Astrocyte of the spinal cord (primary cell): ENCODE data around the gene TNS2.

Experiments used
- DNase-seq: peaks from one replicate; pipeline ENCODE4 v3.0.0; 2011; ENCODE audit warnings: low read depth, low spot score
- H3K4me3 ChIP-seq: 2 replicates; pipeline ENCODE4 v1.5.1; 2011; ENCODE audit warnings: low read depth, mild to moderate bottlenecking, low read length, moderate library complexity
- in situ Hi-C: cut with HindIII; loops from 2 replicates; pipeline ENCODE4 v1.10.0; 2017; ENCODE audit warnings: low sequenced_read_pairs
- TF ChIP-seq, protein P1 (sequence below): IDR thresholded peaks from 2 replicates; pipeline ENCODE4 v1.5.1; 2012; ENCODE audit warnings: low read depth, mild to moderate bottlenecking, low read length, inconsistent platforms

The TNS2 gene

DNA sequence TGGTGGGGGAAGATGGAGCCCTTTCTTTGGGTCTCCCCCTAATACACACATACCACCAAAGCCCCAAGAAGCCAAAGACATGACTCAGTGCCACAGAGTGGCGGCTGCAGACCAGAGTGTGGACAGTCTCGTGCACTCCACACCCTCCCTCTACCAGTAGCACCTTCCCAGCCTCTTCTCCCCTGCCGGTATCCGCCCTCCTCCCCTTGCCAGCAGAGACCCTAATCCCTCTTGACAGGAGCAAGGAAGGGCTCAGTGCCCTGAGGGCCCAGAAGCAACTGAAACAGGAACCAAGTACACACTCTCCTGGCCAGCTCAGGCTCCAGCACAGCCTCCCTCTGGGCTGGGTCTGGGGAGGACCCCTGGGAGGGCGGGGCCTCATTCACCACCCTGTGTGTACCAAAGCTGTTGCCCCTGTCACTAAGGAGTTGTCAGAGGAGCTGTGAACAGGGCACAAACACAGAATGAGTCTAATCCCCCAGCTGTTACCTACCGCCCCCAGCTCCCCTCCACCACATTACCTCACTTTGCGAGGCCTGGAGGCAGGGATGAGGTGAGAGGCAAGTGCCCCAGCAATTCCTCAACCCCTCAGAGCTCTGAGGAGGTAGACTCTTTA is 21.1 kb downstream of the TNS2 start:
- TF ChIP-seq, protein P1, sequence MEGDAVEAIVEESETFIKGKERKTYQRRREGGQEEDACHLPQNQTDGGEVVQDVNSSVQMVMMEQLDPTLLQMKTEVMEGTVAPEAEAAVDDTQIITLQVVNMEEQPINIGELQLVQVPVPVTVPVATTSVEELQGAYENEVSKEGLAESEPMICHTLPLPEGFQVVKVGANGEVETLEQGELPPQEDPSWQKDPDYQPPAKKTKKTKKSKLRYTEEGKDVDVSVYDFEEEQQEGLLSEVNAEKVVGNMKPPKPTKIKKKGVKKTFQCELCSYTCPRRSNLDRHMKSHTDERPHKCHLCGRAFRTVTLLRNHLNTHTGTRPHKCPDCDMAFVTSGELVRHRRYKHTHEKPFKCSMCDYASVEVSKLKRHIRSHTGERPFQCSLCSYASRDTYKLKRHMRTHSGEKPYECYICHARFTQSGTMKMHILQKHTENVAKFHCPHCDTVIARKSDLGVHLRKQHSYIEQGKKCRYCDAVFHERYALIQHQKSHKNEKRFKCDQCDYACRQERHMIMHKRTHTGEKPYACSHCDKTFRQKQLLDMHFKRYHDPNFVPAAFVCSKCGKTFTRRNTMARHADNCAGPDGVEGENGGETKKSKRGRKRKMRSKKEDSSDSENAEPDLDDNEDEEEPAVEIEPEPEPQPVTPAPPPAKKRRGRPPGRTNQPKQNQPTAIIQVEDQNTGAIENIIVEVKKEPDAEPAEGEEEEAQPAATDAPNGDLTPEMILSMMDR, result no peak
- DNase-seq, result no peak
- in situ Hi-C loops, result no loop called here
- no peak overlapping the region for H3K4me3 ChIP-seq

- TF ChIP-seq, protein P1, result peak; percentile 42
- in situ Hi-C loops, result no loop called here
- no peak for DNase-seq
- H3K4me3 ChIP-seq, result no peak overlapping the region
Measured at GRCh38 chr12:53071591-53072551, 22.0 kb downstream of the TNS2 start.

GRCh38 chr12:53073881-53074280 is 24.0 kb downstream of the TNS2 start:
- no peak for DNase-seq
- in situ Hi-C loops, result no loop called here
- TF ChIP-seq, protein P1, result no peak
- H3K4me3 ChIP-seq, result no peak overlapping the region

DNA sequence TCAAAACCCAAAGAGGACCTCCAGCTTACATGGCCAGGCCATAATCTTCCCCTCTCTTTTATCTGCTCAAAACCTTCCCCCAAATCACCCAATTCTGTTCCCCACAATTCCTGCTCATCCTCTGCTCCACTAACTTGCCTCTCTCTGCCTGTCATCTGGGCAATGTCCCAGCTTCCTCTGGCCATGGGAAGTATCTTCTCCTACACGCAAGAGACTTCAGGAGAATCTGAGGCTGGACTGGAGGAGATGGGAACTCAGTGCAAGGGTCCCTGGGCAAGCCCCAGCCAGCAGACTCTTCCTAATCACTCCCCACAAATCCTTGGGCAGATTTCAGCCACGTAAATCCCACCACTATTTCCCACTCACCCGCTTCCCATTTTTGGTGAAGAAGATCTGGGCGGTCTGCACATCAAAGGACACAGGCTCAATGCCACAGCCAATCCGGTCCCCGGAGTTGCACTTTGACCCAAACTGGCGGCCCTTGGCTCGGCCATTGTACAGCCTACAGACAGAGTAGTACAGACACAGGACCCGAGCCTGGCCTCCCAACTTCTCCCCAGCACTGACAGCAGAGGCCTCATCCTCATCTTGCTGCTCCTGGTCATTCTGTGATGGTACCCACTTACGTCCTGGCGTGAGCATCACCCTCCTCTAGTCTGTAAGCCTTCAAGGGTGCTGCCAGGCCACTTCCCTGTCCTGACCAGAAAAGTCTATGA is 24.6 kb downstream of the TNS2 start:
- DNase-seq, result no peak
- H3K4me3 ChIP-seq, result no peak overlapping the region
- TF ChIP-seq, protein P1, result no peak
- in situ Hi-C loops, result no loop called here

DNA sequence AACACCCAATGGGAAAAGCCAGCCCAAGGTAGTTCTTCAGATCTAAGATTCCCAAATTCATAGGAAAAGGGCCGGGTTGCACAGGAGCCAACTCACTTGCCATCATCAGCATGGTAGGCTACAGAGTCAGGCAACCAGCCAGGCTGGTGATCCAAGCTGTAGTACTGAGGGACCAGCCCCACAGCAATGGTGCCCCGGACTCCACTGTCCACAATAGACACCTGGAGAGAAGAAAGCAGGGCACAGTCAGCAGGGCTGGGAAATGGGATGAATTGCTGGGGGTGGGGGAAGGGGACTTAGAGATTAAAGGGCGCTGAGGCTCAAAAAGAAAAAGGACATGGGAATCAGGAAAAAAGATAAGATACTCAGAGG is 25.1 kb downstream of the TNS2 start:
- H3K4me3 ChIP-seq, result no peak overlapping the region
- TF ChIP-seq, protein P1, result no peak
- DNase-seq, result no peak
- in situ Hi-C loops, result no loop called here

GRCh38 chr12:53076461-53076860 is 26.6 kb downstream of the TNS2 start:
- in situ Hi-C loops, result no loop called here
- no peak overlapping the region for H3K4me3 ChIP-seq
- no peak for DNase-seq
- TF ChIP-seq, protein P1, result no peak
